HG03565 (cell line): ENCODE measurements around the gene OBSCN.

Source experiments
- ATAC-seq: cut with Tn5 transposase; IDR thresholded peaks from one replicate; pipeline ENCODE4 v1.9.1; 2021; ENCODE audit warnings: mild to moderate bottlenecking, moderate library complexity; ENCODE audit not compliant: unreplicated experiment

Gene OBSCN

GRCh38 chr1:228316589-228317387 lies 108.9 kb downstream of the OBSCN start:
- no peak for ATAC-seq

GRCh38 chr1:228317411-228317828 lies 109.6 kb downstream of the OBSCN start:
- ATAC-seq, result no peak

- ATAC-seq, result no peak
Observed at GRCh38 chr1:228317891-228318810, 110.3 kb downstream of the OBSCN start.

- no peak for ATAC-seq
Observed at GRCh38 chr1:228318823-228319241, 111.0 kb downstream of the OBSCN start.

GRCh38 chr1:228319352-228320088 lies 111.7 kb downstream of the OBSCN start:
- no peak for ATAC-seq

GRCh38 chr1:228320394-228320793 lies 112.5 kb downstream of the OBSCN start:
- ATAC-seq, result no peak

GRCh38 chr1:228321435-228321834 lies 113.6 kb downstream of the OBSCN start:
- no peak for ATAC-seq

- ATAC-seq, result no peak
Observed at GRCh38 chr1:228321895-228322294, 114.1 kb downstream of the OBSCN start.

GRCh38 chr1:228323401-228323800 lies 115.6 kb downstream of the OBSCN start:
- no peak for ATAC-seq

- ATAC-seq, result no peak
Observed at GRCh38 chr1:228325267-228325666, 117.4 kb downstream of the OBSCN start.

GRCh38 chr1:228329887-228330286 lies 122.0 kb downstream of the OBSCN start:
- ATAC-seq, result no peak

GRCh38 chr1:228332797-228333738 lies 125.2 kb downstream of the OBSCN start:
- no peak for ATAC-seq

GRCh38 chr1:228333739-228334115 lies 125.9 kb downstream of the OBSCN start:
- ATAC-seq, result no peak

- ATAC-seq, result no peak
Observed at GRCh38 chr1:228334226-228334935, 126.5 kb downstream of the OBSCN start.

GRCh38 chr1:228334954-228335353 lies 127.1 kb downstream of the OBSCN start:
- ATAC-seq, result no peak

- ATAC-seq, result no peak
Observed at GRCh38 chr1:228335406-228336307, 127.8 kb downstream of the OBSCN start.

- no peak for ATAC-seq
Observed at GRCh38 chr1:228336308-228337030, 128.6 kb downstream of the OBSCN start.
